K562 (cell line): Measurements from ENCODE around the gene SHE. TPM values are rescaled to one million over a fixed set of nuclear protein-coding genes. Genes with fewer than 3 reads are reported as not detected.

ENCODE experiments used
- ARHGAP35 ChIP-seq: fragments of 450-650 bp; IDR thresholded peaks from 2 replicates; pipeline ENCODE4 v1.6.1; 2018; ENCODE audit not compliant: partially characterized antibody
- ARID3A ChIP-seq: IDR thresholded peaks from 2 replicates; pipeline ENCODE4 v1.6.1; 2012; ENCODE audit warnings: low read depth, low read length, improper control_type of control experiment, borderline replicate concordance
- C11orf30 ChIP-seq: fragments of 450-650 bp; IDR thresholded peaks from 2 replicates; pipeline ENCODE4 v1.6.1; 2016; ENCODE audit warnings: low read depth, mild to moderate bottlenecking
- DACH1 ChIP-seq: fragments of 450-650 bp; IDR thresholded peaks from 2 replicates; pipeline ENCODE4 v1.6.1; 2018; ENCODE audit not compliant: partially characterized antibody
- ILK ChIP-seq: fragments of 450-650 bp; IDR thresholded peaks from 2 replicates; pipeline ENCODE4 v1.6.1; 2016; ENCODE audit warnings: missing genetic modification characterization, low read depth, mild to moderate bottlenecking, missing compliant biosample characterization, moderate library complexity, borderline replicate concordance
- ZEB2 ChIP-seq: fragments of 450-650 bp; IDR thresholded peaks from 2 replicates; pipeline ENCODE4 v1.6.1; 2016
- ZNF57 ChIP-seq: fragments of 450-650 bp; formaldehyde crosslinking; IDR thresholded peaks from 2 replicates; pipeline ENCODE4 v1.4.0; 2020; ENCODE audit warnings: mild to moderate bottlenecking, moderate library complexity
- polyA plus RNA-seq, 8 experiments: library from polyadenylated mRNA; depleted of rRNA in 4 of 8; stranded (reverse) in 5 of 8; unstranded in 3 of 8; fragments of >200 nt; fragmentation: Nextera tagmentation in 2 of 8; fragmentation: Illumina TruSeq in 1 of 8; extraction: Ambion mirVana in 2 of 8; extraction: Trizol in 1 of 8; gene quantifications; 2 replicates each; pipeline versions ENCODE4 v1.2.1 to v1.2.3, GENCODE V29; 2011 to 2014; ENCODE audit warnings: inconsistent platforms in 1 of 8, missing spikeins in 1 of 8
- total RNA-seq, 7 experiments: library from RNA; depleted of rRNA in 6 of 7; stranded (reverse); fragments of >200 nt in 6 of 7; fragmentation: Illumina TruSeq in 2 of 7; extraction: Trizol in 2 of 7; gene quantifications; 2 replicates each; pipeline versions ENCODE4 v1.2.1 to v1.2.3, GENCODE V29; 2011 to 2021; ENCODE audit warnings: low replicate concordance in 1 of 7
- TF ChIP-seq, protein P1 (sequence below): fragments of 200-600 bp; sonication (generic); IDR thresholded peaks from one replicate; pipeline ENCODE4 v1.6.1; 2012; ENCODE audit warnings: mild to moderate bottlenecking, low read depth, low read length, inconsistent platforms
- TF ChIP-seq, protein P2 (sequence below): fragments of 250-450 bp; sonication (Bioruptor Pico); IDR thresholded peaks from 2 replicates; pipeline ENCODE4 v1.9.0; 2021; ENCODE audit warnings: mild to moderate bottlenecking

Gene SHE
- total and polyA plus RNA-seq, 9 of the 15 experiments (the other 6 are each of a cell fraction or from before 2014, with no cell fraction given), result 0.01 to 0.05 TPM; not detected in 7

- TF ChIP-seq, protein P1, sequence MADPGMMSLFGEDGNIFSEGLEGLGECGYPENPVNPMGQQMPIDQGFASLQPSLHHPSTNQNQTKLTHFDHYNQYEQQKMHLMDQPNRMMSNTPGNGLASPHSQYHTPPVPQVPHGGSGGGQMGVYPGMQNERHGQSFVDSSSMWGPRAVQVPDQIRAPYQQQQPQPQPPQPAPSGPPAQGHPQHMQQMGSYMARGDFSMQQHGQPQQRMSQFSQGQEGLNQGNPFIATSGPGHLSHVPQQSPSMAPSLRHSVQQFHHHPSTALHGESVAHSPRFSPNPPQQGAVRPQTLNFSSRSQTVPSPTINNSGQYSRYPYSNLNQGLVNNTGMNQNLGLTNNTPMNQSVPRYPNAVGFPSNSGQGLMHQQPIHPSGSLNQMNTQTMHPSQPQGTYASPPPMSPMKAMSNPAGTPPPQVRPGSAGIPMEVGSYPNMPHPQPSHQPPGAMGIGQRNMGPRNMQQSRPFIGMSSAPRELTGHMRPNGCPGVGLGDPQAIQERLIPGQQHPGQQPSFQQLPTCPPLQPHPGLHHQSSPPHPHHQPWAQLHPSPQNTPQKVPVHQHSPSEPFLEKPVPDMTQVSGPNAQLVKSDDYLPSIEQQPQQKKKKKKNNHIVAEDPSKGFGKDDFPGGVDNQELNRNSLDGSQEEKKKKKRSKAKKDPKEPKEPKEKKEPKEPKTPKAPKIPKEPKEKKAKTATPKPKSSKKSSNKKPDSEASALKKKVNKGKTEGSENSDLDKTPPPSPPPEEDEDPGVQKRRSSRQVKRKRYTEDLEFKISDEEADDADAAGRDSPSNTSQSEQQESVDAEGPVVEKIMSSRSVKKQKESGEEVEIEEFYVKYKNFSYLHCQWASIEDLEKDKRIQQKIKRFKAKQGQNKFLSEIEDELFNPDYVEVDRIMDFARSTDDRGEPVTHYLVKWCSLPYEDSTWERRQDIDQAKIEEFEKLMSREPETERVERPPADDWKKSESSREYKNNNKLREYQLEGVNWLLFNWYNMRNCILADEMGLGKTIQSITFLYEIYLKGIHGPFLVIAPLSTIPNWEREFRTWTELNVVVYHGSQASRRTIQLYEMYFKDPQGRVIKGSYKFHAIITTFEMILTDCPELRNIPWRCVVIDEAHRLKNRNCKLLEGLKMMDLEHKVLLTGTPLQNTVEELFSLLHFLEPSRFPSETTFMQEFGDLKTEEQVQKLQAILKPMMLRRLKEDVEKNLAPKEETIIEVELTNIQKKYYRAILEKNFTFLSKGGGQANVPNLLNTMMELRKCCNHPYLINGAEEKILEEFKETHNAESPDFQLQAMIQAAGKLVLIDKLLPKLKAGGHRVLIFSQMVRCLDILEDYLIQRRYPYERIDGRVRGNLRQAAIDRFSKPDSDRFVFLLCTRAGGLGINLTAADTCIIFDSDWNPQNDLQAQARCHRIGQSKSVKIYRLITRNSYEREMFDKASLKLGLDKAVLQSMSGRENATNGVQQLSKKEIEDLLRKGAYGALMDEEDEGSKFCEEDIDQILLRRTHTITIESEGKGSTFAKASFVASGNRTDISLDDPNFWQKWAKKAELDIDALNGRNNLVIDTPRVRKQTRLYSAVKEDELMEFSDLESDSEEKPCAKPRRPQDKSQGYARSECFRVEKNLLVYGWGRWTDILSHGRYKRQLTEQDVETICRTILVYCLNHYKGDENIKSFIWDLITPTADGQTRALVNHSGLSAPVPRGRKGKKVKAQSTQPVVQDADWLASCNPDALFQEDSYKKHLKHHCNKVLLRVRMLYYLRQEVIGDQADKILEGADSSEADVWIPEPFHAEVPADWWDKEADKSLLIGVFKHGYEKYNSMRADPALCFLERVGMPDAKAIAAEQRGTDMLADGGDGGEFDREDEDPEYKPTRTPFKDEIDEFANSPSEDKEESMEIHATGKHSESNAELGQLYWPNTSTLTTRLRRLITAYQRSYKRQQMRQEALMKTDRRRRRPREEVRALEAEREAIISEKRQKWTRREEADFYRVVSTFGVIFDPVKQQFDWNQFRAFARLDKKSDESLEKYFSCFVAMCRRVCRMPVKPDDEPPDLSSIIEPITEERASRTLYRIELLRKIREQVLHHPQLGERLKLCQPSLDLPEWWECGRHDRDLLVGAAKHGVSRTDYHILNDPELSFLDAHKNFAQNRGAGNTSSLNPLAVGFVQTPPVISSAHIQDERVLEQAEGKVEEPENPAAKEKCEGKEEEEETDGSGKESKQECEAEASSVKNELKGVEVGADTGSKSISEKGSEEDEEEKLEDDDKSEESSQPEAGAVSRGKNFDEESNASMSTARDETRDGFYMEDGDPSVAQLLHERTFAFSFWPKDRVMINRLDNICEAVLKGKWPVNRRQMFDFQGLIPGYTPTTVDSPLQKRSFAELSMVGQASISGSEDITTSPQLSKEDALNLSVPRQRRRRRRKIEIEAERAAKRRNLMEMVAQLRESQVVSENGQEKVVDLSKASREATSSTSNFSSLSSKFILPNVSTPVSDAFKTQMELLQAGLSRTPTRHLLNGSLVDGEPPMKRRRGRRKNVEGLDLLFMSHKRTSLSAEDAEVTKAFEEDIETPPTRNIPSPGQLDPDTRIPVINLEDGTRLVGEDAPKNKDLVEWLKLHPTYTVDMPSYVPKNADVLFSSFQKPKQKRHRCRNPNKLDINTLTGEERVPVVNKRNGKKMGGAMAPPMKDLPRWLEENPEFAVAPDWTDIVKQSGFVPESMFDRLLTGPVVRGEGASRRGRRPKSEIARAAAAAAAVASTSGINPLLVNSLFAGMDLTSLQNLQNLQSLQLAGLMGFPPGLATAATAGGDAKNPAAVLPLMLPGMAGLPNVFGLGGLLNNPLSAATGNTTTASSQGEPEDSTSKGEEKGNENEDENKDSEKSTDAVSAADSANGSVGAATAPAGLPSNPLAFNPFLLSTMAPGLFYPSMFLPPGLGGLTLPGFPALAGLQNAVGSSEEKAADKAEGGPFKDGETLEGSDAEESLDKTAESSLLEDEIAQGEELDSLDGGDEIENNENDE, result no peak
- TF ChIP-seq, protein P2, sequence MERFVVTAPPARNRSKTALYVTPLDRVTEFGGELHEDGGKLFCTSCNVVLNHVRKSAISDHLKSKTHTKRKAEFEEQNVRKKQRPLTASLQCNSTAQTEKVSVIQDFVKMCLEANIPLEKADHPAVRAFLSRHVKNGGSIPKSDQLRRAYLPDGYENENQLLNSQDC (CRISPR knock-in tag), result no peak
- no peak for TF ChIP-seq ZNF57 (CRISPR knock-in tag)
- TF ChIP-seq DACH1, result no peak
- TF ChIP-seq ILK (tag), result no peak
- no peak for TF ChIP-seq C11orf30
- no peak for TF ChIP-seq ARID3A
- no peak for TF ChIP-seq ARHGAP35
- no peak for TF ChIP-seq ZEB2
Observed at GRCh38 chr1:154465621-154466195, 36.5 kb downstream of the SHE start (continued).
